Inferior parietal cortex (tissue), 1 donor: Measurements from ENCODE around the gene SH3BGRL3.
"Not testable (repeated sequence)": the region's sequence is repeated elsewhere in the genome, so short reads cannot be mapped to it uniquely, and the experiment has no call there.

ENCODE experiments used
- DNase-seq: peaks from one replicate; pipeline ENCODE4 v3.0.0-alpha.2; 2016; ENCODE audit errors: extremely low spot score

Gene SH3BGRL3

GRCh38 chr1:26290882-26291261 is 11.0 kb downstream of the SH3BGRL3 start:
- DNase-seq, result no peak

GRCh38 chr1:26291433-26291832 is 11.5 kb downstream of the SH3BGRL3 start:
- no peak for DNase-seq

- no peak for DNase-seq
These were observed 12.1 kb downstream of the SH3BGRL3 start for GRCh38 chr1:26291939-26292338.

- not testable (repeated sequence) for DNase-seq
These were observed 12.8 kb downstream of the SH3BGRL3 start for GRCh38 chr1:26292735-26293134.

GRCh38 chr1:26293911-26294463 is 14.1 kb downstream of the SH3BGRL3 start:
- no peak for DNase-seq

GRCh38 chr1:26295194-26296138 is 15.6 kb downstream of the SH3BGRL3 start:
- DNase-seq, result no peak

GRCh38 chr1:26296340-26297056 is 16.6 kb downstream of the SH3BGRL3 start:
- DNase-seq, result no peak

- no peak for DNase-seq
These were observed 17.3 kb downstream of the SH3BGRL3 start for GRCh38 chr1:26297057-26297790.

- DNase-seq, result no peak
These were observed 17.9 kb downstream of the SH3BGRL3 start for GRCh38 chr1:26297791-26298124.

GRCh38 chr1:26300578-26301275 is 20.8 kb downstream of the SH3BGRL3 start:
- DNase-seq, result no peak

GRCh38 chr1:26302733-26303405 is 23.0 kb downstream of the SH3BGRL3 start:
- DNase-seq, result no peak

GRCh38 chr1:26305667-26306289 is 25.9 kb downstream of the SH3BGRL3 start:
- DNase-seq, result no peak

GRCh38 chr1:26306290-26307229 is 26.7 kb downstream of the SH3BGRL3 start, which contains the start of gene UBXN11:
UBXN11 (minus strand) TSS chr1:26306636; CDS start chr1:26302883, 3,753 bp downstream.
- DNase-seq, result peak; percentile 91

- DNase-seq, result no peak
These were observed 27.5 kb downstream of the SH3BGRL3 start for GRCh38 chr1:26307363-26307781.

GRCh38 chr1:26307966-26308899 is 28.3 kb downstream of the SH3BGRL3 start:
- DNase-seq, result not testable (repeated sequence)

- no peak for DNase-seq
These were observed 34.6 kb downstream of the SH3BGRL3 start for GRCh38 chr1:26314501-26314900.

- DNase-seq, result no peak
These were observed 36.3 kb downstream of the SH3BGRL3 start for GRCh38 chr1:26315874-26316850.
